Measurements from ENCODE around the gene SERPINA6.
"Not testable (repeated sequence)": the region's sequence is repeated elsewhere in the genome, so short reads cannot be mapped to it uniquely, and the experiment has no call there.

The SERPINA6 gene

GRCh38 chr14:94309721-94310120, 13.4 kb downstream of the SERPINA6 start:
- H3K27me3 ChIP-seq (ENCODE audit: control insufficient read depth in 2 of 2, insufficient read depth in 2 of 2, low read length in 2 of 2), result no peaks in the 10 kb centered on the region
- H3K9me3 ChIP-seq (ENCODE audit: control insufficient read depth in 2 of 2, low read length in 2 of 2), result peaks cover 0 to 5% of the 10 kb centered on the region in 2 donors
- no peaks in the 10 kb centered on the region for H3K4me1 ChIP-seq (ENCODE audit: control insufficient read depth in 2 of 2, insufficient read depth in 2 of 2, low read length in 2 of 2)
- H3K36me3 ChIP-seq (ENCODE audit: control insufficient read depth in 2 of 2, insufficient read depth in 2 of 2, low read length in 2 of 2), result no peaks in the 10 kb centered on the region
- H3K9ac ChIP-seq (ENCODE audit: low read depth in 1 of 2, low read length in 2 of 2), result no peak overlapping the region
- H3K27ac ChIP-seq (ENCODE audit: low read depth in 2 of 2, low read length in 2 of 2), result no peak overlapping the region
- no peak overlapping the region for H3K4me3 ChIP-seq (ENCODE audit: low read length in 2 of 2)

- Histone ChIP-seq H3K9ac (ENCODE audit: low read depth in 1 of 2, low read length in 2 of 2) (no peak overlapping the region), H3K4me1 (ENCODE audit: control insufficient read depth in 2 of 2, insufficient read depth in 2 of 2, low read length in 2 of 2) (no peaks in the 10 kb centered on the region), H3K27me3 (ENCODE audit: control insufficient read depth in 2 of 2, insufficient read depth in 2 of 2, low read length in 2 of 2) (no peaks in the 10 kb centered on the region), H3K9me3 (ENCODE audit: control insufficient read depth in 2 of 2, low read length in 2 of 2) (peaks cover 0 to 5% of the 10 kb centered on the region in 2 donors), H3K36me3 (ENCODE audit: control insufficient read depth in 2 of 2, insufficient read depth in 2 of 2, low read length in 2 of 2) (no peaks in the 10 kb centered on the region), H3K27ac (ENCODE audit: low read depth in 2 of 2, low read length in 2 of 2) (no peak overlapping the region), H3K4me3 (ENCODE audit: low read length in 2 of 2) (no peak overlapping the region)
Observed at GRCh38 chr14:94307410-94307992, 15.6 kb downstream of the SERPINA6 start.

GRCh38 chr14:94306047-94306978, 16.8 kb downstream of the SERPINA6 start:
- H3K27ac ChIP-seq (ENCODE audit: low read depth in 2 of 2, low read length in 2 of 2), result no peak overlapping the region
- no peaks in the 10 kb centered on the region for H3K4me1 ChIP-seq (ENCODE audit: control insufficient read depth in 2 of 2, insufficient read depth in 2 of 2, low read length in 2 of 2)
- no peaks in the 10 kb centered on the region for H3K36me3 ChIP-seq (ENCODE audit: control insufficient read depth in 2 of 2, insufficient read depth in 2 of 2, low read length in 2 of 2)

DNA sequence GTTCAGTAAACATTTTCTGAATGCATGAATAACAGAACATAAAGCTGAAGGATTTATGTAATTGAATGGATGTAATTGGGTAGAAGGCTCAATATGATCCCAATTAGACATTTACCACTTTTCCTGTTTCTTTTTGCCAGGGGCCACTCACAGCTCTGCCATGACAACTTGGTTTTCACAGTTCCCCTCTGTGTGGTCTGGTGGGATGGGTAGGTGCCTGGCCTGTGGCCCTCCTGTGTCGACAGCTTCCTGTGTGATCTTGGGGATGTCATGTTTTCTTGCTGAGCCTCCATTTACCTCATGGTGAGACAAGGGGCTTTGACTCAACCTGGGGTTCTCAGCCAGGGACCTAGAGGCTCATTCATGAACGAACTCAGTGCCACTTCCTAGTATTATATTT, 17.5 kb downstream of the SERPINA6 start:
- Histone ChIP-seq H3K4me3 (ENCODE audit: low read length in 2 of 2) (no peak overlapping the region), H3K4me1 (ENCODE audit: control insufficient read depth in 2 of 2, insufficient read depth in 2 of 2, low read length in 2 of 2) (no peaks in the 10 kb centered on the region), H3K36me3 (ENCODE audit: control insufficient read depth in 2 of 2, insufficient read depth in 2 of 2, low read length in 2 of 2) (no peaks in the 10 kb centered on the region), H3K9me3 (ENCODE audit: control insufficient read depth in 2 of 2, low read length in 2 of 2) (peaks cover 0 to 5% of the 10 kb centered on the region in 2 donors), H3K27me3 (ENCODE audit: control insufficient read depth in 2 of 2, insufficient read depth in 2 of 2, low read length in 2 of 2) (no peaks in the 10 kb centered on the region), H3K27ac (ENCODE audit: low read depth in 2 of 2, low read length in 2 of 2) (no peak overlapping the region), H3K9ac (ENCODE audit: low read depth in 1 of 2, low read length in 2 of 2) (no peak overlapping the region)

More at GRCh38 chr14:94306047-94306978, 16.8 kb downstream of the SERPINA6 start:
- Histone ChIP-seq H3K9me3 (ENCODE audit: control insufficient read depth in 2 of 2, low read length in 2 of 2) (peaks cover 0 to 5% of the 10 kb centered on the region in 2 donors), H3K9ac (ENCODE audit: low read depth in 1 of 2, low read length in 2 of 2) (no peak overlapping the region), H3K4me3 (ENCODE audit: low read length in 2 of 2) (no peak overlapping the region), H3K27me3 (ENCODE audit: control insufficient read depth in 2 of 2, insufficient read depth in 2 of 2, low read length in 2 of 2) (no peaks in the 10 kb centered on the region)

- Histone ChIP-seq H3K36me3 (ENCODE audit: control insufficient read depth in 2 of 2, insufficient read depth in 2 of 2, low read length in 2 of 2) (no peaks in the 10 kb centered on the region), H3K9me3 (ENCODE audit: control insufficient read depth in 2 of 2, low read length in 2 of 2) (peaks cover 0 to 5% of the 10 kb centered on the region in 2 donors), H3K4me1 (ENCODE audit: control insufficient read depth in 2 of 2, insufficient read depth in 2 of 2, low read length in 2 of 2) (no peaks in the 10 kb centered on the region), H3K4me3 (ENCODE audit: low read length in 2 of 2) (no peak overlapping the region), H3K27ac (ENCODE audit: low read depth in 2 of 2, low read length in 2 of 2) (no peak overlapping the region), H3K27me3 (ENCODE audit: control insufficient read depth in 2 of 2, insufficient read depth in 2 of 2, low read length in 2 of 2) (no peaks in the 10 kb centered on the region), H3K9ac (ENCODE audit: low read depth in 1 of 2, low read length in 2 of 2) (no peak overlapping the region)
Observed at GRCh38 chr14:94304243-94304642, 18.9 kb downstream of the SERPINA6 start.

DNA sequence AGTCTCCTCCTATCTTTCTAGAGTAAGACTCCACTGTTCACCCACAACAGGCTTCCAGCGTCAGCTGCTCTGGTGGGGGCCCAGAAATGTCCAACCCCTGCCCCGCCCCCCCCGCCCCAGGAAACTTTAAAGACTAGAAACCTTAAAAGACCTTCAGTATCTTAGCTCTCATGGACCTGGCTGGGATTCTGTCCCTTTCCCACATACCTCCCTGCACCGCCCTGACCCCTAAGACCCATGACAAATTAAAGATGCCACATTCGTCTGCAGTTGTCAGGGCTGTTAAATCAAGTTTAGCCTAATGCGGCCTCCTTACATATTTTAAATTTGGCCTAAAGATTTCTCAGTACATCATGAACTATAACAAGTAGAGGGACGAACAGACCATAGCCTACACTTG, 20.0 kb downstream of the SERPINA6 start:
- Histone ChIP-seq H3K27ac (ENCODE audit: low read depth in 2 of 2, low read length in 2 of 2) (no peak overlapping the region), H3K4me1 (ENCODE audit: control insufficient read depth in 2 of 2, insufficient read depth in 2 of 2, low read length in 2 of 2) (no peaks in the 10 kb centered on the region), H3K4me3 (ENCODE audit: low read length in 2 of 2) (no peak overlapping the region), H3K9ac (ENCODE audit: low read depth in 1 of 2, low read length in 2 of 2) (no peak overlapping the region), H3K36me3 (ENCODE audit: control insufficient read depth in 2 of 2, insufficient read depth in 2 of 2, low read length in 2 of 2) (no peaks in the 10 kb centered on the region), H3K27me3 (ENCODE audit: control insufficient read depth in 2 of 2, insufficient read depth in 2 of 2, low read length in 2 of 2) (no peaks in the 10 kb centered on the region), H3K9me3 (ENCODE audit: control insufficient read depth in 2 of 2, low read length in 2 of 2) (no peaks in the 10 kb centered on the region)

DNA sequence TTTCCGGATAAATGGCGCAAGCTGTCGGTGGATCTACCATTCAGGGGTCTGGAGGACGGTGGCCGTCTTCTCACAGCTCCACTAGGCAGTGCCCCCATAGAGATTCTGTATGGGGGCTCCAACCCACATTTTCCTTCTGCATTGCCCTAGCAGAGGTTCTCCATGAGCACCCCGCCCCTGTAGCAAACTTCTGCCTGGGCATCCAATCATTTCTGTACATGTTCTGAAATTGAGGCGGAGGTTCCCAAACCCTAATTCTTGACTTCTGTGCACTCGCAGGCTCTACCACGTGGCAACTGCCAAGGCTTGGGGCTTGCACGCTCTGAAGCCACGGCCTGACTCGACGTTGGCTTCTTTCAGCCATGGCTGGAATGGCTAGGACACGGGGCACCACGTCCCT, 25.0 kb downstream of the SERPINA6 start:
- no peaks in the 10 kb centered on the region for H3K27me3 ChIP-seq (ENCODE audit: control insufficient read depth in 2 of 2, insufficient read depth in 2 of 2, low read length in 2 of 2)
- no peaks in the 10 kb centered on the region for H3K4me1 ChIP-seq (ENCODE audit: control insufficient read depth in 2 of 2, insufficient read depth in 2 of 2, low read length in 2 of 2)
- H3K4me3 ChIP-seq (ENCODE audit: low read length in 2 of 2), result no peak overlapping the region
- no peak overlapping the region for H3K27ac ChIP-seq (ENCODE audit: low read depth in 2 of 2, low read length in 2 of 2)
- H3K9me3 ChIP-seq (ENCODE audit: control insufficient read depth in 2 of 2, low read length in 2 of 2), result no peaks in the 10 kb centered on the region
- H3K9ac ChIP-seq (ENCODE audit: low read depth in 1 of 2, low read length in 2 of 2), result no peak overlapping the region
- no peaks in the 10 kb centered on the region for H3K36me3 ChIP-seq (ENCODE audit: control insufficient read depth in 2 of 2, insufficient read depth in 2 of 2, low read length in 2 of 2)

DNA sequence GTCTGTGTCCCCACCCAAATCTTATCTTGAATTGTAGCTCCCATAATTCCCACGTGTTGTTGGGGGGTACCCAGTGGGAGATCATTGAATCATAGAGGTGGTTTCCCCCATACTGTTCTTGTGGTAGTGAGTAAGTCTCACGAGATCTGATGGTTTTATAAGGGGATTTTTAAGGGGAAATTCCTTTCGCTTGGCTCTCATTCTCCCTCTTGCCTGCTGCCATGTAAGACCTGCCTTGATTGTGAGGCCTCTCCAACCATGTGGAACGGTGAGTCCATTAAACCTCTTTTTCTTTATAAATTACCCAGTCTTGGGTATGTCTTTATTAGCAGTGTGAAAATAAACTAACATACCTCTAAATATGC, 27.0 kb downstream of the SERPINA6 start:
- H3K27me3 ChIP-seq (ENCODE audit: control insufficient read depth in 2 of 2, insufficient read depth in 2 of 2, low read length in 2 of 2); H3K4me3 ChIP-seq (ENCODE audit: low read length in 2 of 2); H3K9ac ChIP-seq (ENCODE audit: low read depth in 1 of 2, low read length in 2 of 2); H3K4me1 ChIP-seq (ENCODE audit: control insufficient read depth in 2 of 2, insufficient read depth in 2 of 2, low read length in 2 of 2); H3K9me3 ChIP-seq (ENCODE audit: control insufficient read depth in 2 of 2, low read length in 2 of 2); H3K36me3 ChIP-seq (ENCODE audit: control insufficient read depth in 2 of 2, insufficient read depth in 2 of 2, low read length in 2 of 2); H3K27ac ChIP-seq (ENCODE audit: low read depth in 2 of 2, low read length in 2 of 2): not testable (repeated sequence)

DNA sequence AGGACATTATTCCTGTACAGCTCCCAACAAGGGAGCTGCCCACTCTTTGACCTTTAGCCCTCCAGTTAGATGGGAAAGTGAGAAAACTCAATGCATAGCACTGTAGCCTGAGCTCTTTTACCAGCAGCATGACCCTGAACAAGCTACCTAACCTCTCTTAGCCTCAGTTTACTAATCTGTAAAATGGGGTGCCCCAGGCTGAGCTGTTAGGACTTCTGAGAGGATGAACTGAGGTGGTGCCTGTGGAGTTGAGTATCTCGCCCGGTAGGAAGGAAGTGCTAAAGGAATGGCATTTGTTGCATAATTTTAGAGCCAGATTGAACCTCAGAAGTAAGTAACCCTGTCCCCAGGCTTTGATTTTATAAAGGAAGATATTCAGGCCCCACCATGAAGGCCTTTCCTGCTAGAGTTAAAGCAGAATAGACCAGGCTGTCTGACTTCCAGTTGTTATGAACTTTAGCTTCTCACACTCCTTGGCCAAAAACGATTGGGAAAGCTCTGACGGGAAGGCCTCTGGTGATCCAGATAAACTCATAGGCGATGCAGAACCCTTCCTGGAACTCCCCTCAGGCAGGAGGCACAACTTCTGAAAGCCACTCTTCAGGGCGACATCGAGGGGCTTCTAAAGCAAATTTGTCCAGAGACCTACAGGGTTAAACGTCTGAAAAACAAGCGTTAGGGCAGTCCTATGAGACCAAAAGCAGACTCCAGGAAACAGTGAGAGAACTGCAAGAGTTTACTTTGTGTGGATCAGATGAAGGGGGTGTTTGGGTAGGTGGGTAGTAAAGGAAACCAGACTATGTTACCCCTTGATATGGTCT, 27.6 kb downstream of the SERPINA6 start:
- Histone ChIP-seq H3K27me3 (ENCODE audit: control insufficient read depth in 2 of 2, insufficient read depth in 2 of 2, low read length in 2 of 2) (peaks cover 0 to 2% of the 10 kb centered on the region in 2 donors), H3K4me1 (ENCODE audit: control insufficient read depth in 2 of 2, insufficient read depth in 2 of 2, low read length in 2 of 2) (peaks cover 0 to 5% of the 10 kb centered on the region in 2 donors), H3K9me3 (ENCODE audit: control insufficient read depth in 2 of 2, low read length in 2 of 2) (no peaks in the 10 kb centered on the region), H3K9ac (ENCODE audit: low read depth in 1 of 2, low read length in 2 of 2) (no peak overlapping the region), H3K4me3 (ENCODE audit: low read length in 2 of 2) (no peak overlapping the region), H3K27ac (ENCODE audit: low read depth in 2 of 2, low read length in 2 of 2) (no peak overlapping the region), H3K36me3 (ENCODE audit: control insufficient read depth in 2 of 2, insufficient read depth in 2 of 2, low read length in 2 of 2) (no peaks in the 10 kb centered on the region)

GRCh38 chr14:94293578-94293924, 29.6 kb downstream of the SERPINA6 start:
- Histone ChIP-seq H3K9ac (ENCODE audit: low read depth in 1 of 2, low read length in 2 of 2) (no peak overlapping the region), H3K4me3 (ENCODE audit: low read length in 2 of 2) (no peak overlapping the region), H3K4me1 (ENCODE audit: control insufficient read depth in 2 of 2, insufficient read depth in 2 of 2, low read length in 2 of 2) (peaks cover 0 to 5% of the 10 kb centered on the region in 2 donors), H3K27ac (ENCODE audit: low read depth in 2 of 2, low read length in 2 of 2) (no peak overlapping the region), H3K9me3 (ENCODE audit: control insufficient read depth in 2 of 2, low read length in 2 of 2) (no peaks in the 10 kb centered on the region), H3K27me3 (ENCODE audit: control insufficient read depth in 2 of 2, insufficient read depth in 2 of 2, low read length in 2 of 2) (peaks cover 0 to 2% of the 10 kb centered on the region in 2 donors), H3K36me3 (ENCODE audit: control insufficient read depth in 2 of 2, insufficient read depth in 2 of 2, low read length in 2 of 2) (no peaks in the 10 kb centered on the region)

Measured in mucosa of rectum (tissue), 2 donors.